ENCODE measurements around the gene SNRK. TPM values are rescaled to one million over a fixed set of nuclear protein-coding genes. Genes with fewer than 3 reads are reported as not detected.
A peak's percentile ranks its signal among the peaks of the same experiment; 100 is the strongest.

Gene SNRK
- total and polyA plus RNA-seq, 4 experiments from 2014 or later, result 39.8 to 108 (median 77.1) TPM

DNA sequence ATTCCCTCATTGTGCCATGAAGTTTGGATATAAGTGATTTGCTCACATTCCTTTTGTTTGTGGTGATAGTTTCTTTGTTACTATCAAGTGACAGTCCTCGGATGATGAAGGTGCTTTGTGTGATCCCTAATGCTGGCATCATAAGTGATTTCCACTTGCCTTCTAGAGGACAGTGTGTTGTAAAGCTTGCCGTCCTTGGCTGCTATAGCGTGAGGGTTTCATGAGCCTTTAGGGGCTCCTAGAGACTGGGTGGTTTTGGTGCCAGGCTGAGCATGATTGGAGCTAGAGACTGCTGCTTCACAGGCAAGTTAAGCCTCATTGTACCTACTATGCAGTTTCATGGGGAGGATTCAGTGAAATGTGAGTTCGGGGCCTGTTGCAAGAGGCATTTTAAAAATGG is 12.4 kb downstream of the SNRK start:
- Histone ChIP-seq H3K9me3 (ENCODE audit: control insufficient read depth in 1 of 2, low read length in 2 of 2) (no peaks in the 10 kb centered on the region), H3K27me3 (ENCODE audit: insufficient read depth, low read length) (no peaks in the 10 kb centered on the region), H3K27ac (ENCODE audit: low read depth, low read length) (peak overlapping the region; percentile 59), H3K4me3 (ENCODE audit: low read length in 2 of 2) (peak overlapping the region in 1 of 2 donors; percentile 9), H3K4me1 (ENCODE audit: insufficient read depth, low read length) (peaks cover 97% of the 10 kb centered on the region), H3K36me3 (ENCODE audit: insufficient read depth, low read length) (peaks cover 9% of the 10 kb centered on the region)
- Mint-ChIP-seq H3K9me3 (no peaks in the 10 kb centered on the region), H3K4me3 (peak overlapping the region; percentile 13 to 88 (median 76)), H3K4me1 (peaks cover 60 to 87% (median 69%) of the 10 kb centered on the region in 4 donors), H3K27me3 (no peaks in the 10 kb centered on the region), H3K27ac (peak overlapping the region; percentile 90 to 98 (median 93)), H3K36me3 (peaks cover 20 to 38% of the 10 kb centered on the region in 2 donors)
- intact Hi-C loops (cut with micrococcal nuclease), result no loop called here
- ChIA-PET CTCF (ENCODE audit: partially characterized antibody) (interaction anchor here (0.9 to 1.4 kb wide), 4 partner anchors 52 to 136 kb away, joined by 3 to 6 read pairs (median 4); no protein-coding TSS in a partner anchor), POLR2A (ENCODE audit: partially characterized antibody) (interaction anchor here (1.2 to 7.6 kb wide), 5 partner anchors 9 to 47 kb away, joined by 7 to 106 read pairs (median 32); partner anchors contain the start of gene SNRK)
- no peak for DNase-seq

DNA sequence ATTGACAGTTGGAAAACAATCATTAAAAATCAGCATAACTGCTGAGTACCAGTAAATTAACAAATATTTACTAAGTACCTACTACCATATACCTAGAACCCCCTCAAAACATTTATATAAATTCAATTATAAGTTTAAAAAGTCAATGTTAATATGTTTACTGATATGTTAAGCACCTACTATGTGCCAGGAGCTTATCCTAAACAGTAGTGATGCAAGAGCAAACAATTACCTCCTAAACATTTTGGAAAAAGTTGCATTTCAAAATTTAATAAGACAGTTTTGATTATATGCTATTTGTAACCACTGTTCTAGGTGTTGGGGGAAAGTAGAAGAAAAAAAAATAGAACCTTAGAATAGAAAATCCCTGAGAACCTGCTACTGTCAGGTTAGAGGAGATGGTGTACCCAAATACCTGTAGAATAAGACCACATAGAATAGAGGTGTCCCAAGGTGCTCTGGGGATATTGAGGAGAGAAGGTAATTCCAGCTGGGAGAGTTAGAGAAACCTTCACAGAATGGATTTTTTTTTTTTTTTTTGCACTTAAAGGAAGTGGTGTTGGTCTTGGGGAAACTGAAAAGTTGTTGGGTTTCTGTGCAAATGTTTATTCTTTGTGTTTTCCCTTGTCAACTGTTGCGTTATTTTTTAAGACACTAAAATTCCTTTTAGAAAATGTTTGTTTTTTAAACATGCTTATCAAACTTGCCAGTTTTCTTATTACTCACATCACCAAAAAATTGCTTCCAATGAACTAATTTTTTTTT is 16.0 kb downstream of the SNRK start:
- Mint-ChIP-seq H3K27ac (peak overlapping the region in 6 of 7 donors; percentile 49 to 81 (median 68)), H3K4me1 (peaks cover 53 to 78% (median 64%) of the 10 kb centered on the region in 4 donors), H3K9me3 (no peaks in the 10 kb centered on the region), H3K36me3 (peaks cover 44 to 55% of the 10 kb centered on the region in 2 donors), H3K27me3 (no peaks in the 10 kb centered on the region), H3K4me3 (peak overlapping the region in 7 of 8 donors; percentile 49 to 87 (median 74))
- CTCF ChIA-PET (ENCODE audit: partially characterized antibody), result interaction anchor here (1.3 kb wide), 1 partner anchor 12 kb away, joined by 3 read pairs; no protein-coding TSS in a partner anchor
- peaks cover 90% of the 10 kb centered on the region for H3K4me1 ChIP-seq (ENCODE audit: insufficient read depth, low read length)
- no peak overlapping the region for H3K27ac ChIP-seq (ENCODE audit: low read depth, low read length)
- POLR2A ChIA-PET (ENCODE audit: partially characterized antibody), result interaction anchor here (0.6 to 3.1 kb wide), 4 partner anchors 13 to 122 kb away, joined by 3 to 15 read pairs (median 4); partner anchors contain the start of gene SNRK
- no peak overlapping the region for H3K4me3 ChIP-seq (ENCODE audit: low read length in 2 of 2)
- H3K9me3 ChIP-seq (ENCODE audit: control insufficient read depth in 1 of 2, low read length in 2 of 2), result no peaks in the 10 kb centered on the region
- H3K36me3 ChIP-seq (ENCODE audit: insufficient read depth, low read length), result peaks cover 19% of the 10 kb centered on the region
- intact Hi-C loops (cut with micrococcal nuclease), result loop anchor here (2.0 kb wide), 1 partner anchor 15 kb away; the partner anchor contains the start of gene SNRK
- no peaks in the 10 kb centered on the region for H3K27me3 ChIP-seq (ENCODE audit: insufficient read depth, low read length)
- no peak for DNase-seq

DNA sequence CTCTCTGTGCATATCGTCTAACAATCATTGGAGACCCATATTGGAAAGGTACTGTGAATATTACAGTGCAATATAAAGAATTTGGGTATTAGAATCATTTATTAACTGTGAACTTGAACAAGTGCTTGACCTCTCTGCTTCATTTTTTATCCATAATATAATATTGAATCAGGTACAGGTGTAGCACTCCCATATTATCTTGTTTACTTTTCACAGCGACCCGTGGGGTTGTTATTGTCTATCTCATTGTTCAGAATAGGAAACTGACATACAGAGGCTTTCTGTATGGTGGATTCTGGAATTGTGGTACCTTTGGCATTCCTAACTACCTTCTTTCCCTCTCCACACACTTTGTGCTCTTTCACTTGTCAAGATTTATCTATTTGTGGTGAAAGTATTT is 17.8 kb downstream of the SNRK start:
- DNase-seq, result no peak
- POLR2A ChIA-PET (ENCODE audit: partially characterized antibody), result interaction anchor here (0.7 to 1.1 kb wide), 2 partner anchors 10 to 18 kb away, joined by 3 to 7 read pairs; partner anchors contain the start of gene SNRK
- Mint-ChIP-seq H3K27me3 (no peaks in the 10 kb centered on the region), H3K27ac (peak overlapping the region in 2 of 7 donors; percentile 57 to 60), H3K4me1 (peaks cover 58 to 78% (median 66%) of the 10 kb centered on the region in 4 donors), H3K9me3 (no peaks in the 10 kb centered on the region), H3K36me3 (peaks cover 55 to 64% of the 10 kb centered on the region in 2 donors), H3K4me3 (peak overlapping the region in 3 of 8 donors; percentile 48 to 67 (median 61))
- H3K27me3 ChIP-seq (ENCODE audit: insufficient read depth, low read length), result no peaks in the 10 kb centered on the region
- no peak overlapping the region for H3K4me3 ChIP-seq (ENCODE audit: low read length in 2 of 2)
- no peaks in the 10 kb centered on the region for H3K9me3 ChIP-seq (ENCODE audit: control insufficient read depth in 1 of 2, low read length in 2 of 2)
- no peak overlapping the region for H3K27ac ChIP-seq (ENCODE audit: low read depth, low read length)
- H3K4me1 ChIP-seq (ENCODE audit: insufficient read depth, low read length), result peaks cover 88% of the 10 kb centered on the region
- CTCF ChIA-PET (ENCODE audit: partially characterized antibody), result no interaction called here
- intact Hi-C loops (cut with micrococcal nuclease), result no loop called here
- peaks cover 25% of the 10 kb centered on the region for H3K36me3 ChIP-seq (ENCODE audit: insufficient read depth, low read length)

DNA sequence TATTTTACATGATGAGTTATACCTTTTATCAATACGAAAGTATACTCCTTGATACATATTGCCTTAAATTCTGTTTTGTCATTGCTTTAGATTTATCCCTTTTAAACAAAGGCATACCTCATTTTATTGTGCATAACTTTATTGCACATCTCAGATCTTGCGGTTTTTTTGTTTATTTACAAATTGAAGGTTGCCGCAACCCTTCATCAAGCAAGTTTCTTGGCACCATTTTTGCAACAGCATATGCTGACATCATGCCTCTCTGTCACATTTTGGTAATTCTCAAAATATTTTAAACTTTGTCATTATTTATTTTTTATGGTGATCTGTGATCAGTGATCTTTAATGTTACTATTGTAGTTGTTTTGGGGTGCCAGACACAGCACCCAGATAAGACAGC is 20.9 kb downstream of the SNRK start:
- H3K27ac Mint-ChIP-seq, result peak overlapping the region in 6 of 7 donors; percentile 50 to 83 (median 68)
- peaks cover 64 to 90% (median 75%) of the 10 kb centered on the region in 4 donors for H3K4me1 Mint-ChIP-seq
- Histone ChIP-seq H3K9me3 (ENCODE audit: control insufficient read depth in 1 of 2, low read length in 2 of 2) (no peaks in the 10 kb centered on the region), H3K27ac (ENCODE audit: low read depth, low read length) (no peak overlapping the region), H3K36me3 (ENCODE audit: insufficient read depth, low read length) (peaks cover 25% of the 10 kb centered on the region), H3K4me3 (ENCODE audit: low read length in 2 of 2) (no peak overlapping the region), H3K4me1 (ENCODE audit: insufficient read depth, low read length) (peaks cover 87% of the 10 kb centered on the region), H3K27me3 (ENCODE audit: insufficient read depth, low read length) (no peaks in the 10 kb centered on the region)
- ChIA-PET CTCF (ENCODE audit: partially characterized antibody) (interaction anchor here (1.5 to 2.4 kb wide), 2 partner anchors 10 to 17 kb away, joined by 5 read pairs; no protein-coding TSS in a partner anchor), POLR2A (ENCODE audit: partially characterized antibody) (interaction anchor here (0.7 to 1.8 kb wide), 3 partner anchors 10 to 40 kb away, joined by 3 to 16 read pairs (median 3); no protein-coding TSS in a partner anchor)
- H3K4me3 Mint-ChIP-seq, result peak overlapping the region in 4 of 8 donors; percentile 45 to 87 (median 76)
- no peaks in the 10 kb centered on the region for H3K9me3 Mint-ChIP-seq
- H3K36me3 Mint-ChIP-seq, result peaks cover 78 to 80% of the 10 kb centered on the region in 2 donors
- DNase-seq, result no peak
- no peaks in the 10 kb centered on the region for H3K27me3 Mint-ChIP-seq
- intact Hi-C loops (cut with micrococcal nuclease), result loop anchor here (2.0 kb wide), 1 partner anchor 14 kb away; no protein-coding TSS in a partner anchor

DNA sequence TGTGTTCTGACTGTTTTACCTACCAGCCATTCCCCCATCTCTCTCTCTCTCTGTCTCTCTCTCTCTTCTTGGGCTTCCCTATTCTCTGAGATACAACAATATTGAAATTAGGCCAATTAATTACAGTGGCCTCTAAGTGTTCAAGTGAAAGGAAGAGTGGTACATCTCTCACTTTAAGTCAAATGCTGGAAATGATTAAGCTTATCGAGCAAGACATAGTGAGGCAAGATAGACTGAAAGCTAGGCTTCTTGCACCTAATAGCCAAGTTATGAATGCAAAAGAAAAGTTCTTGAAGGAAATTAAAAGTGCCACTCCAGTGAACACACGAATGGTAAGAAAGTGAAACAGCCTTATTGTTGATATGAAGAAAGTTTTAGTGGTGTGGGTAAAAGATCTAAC is 21.3 kb downstream of the SNRK start:
- Histone ChIP-seq H3K36me3 (ENCODE audit: insufficient read depth, low read length) (peaks cover 25% of the 10 kb centered on the region), H3K9me3 (ENCODE audit: control insufficient read depth in 1 of 2, low read length in 2 of 2) (no peaks in the 10 kb centered on the region), H3K4me1 (ENCODE audit: insufficient read depth, low read length) (peaks cover 85% of the 10 kb centered on the region), H3K4me3 (ENCODE audit: low read length in 2 of 2) (no peak overlapping the region), H3K27me3 (ENCODE audit: insufficient read depth, low read length) (no peaks in the 10 kb centered on the region), H3K27ac (ENCODE audit: low read depth, low read length) (no peak overlapping the region)
- H3K36me3 Mint-ChIP-seq, result peaks cover 79 to 80% of the 10 kb centered on the region in 2 donors
- peaks cover 0 to under 1% (median 0%) of the 10 kb centered on the region in 8 donors for H3K9me3 Mint-ChIP-seq
- ChIA-PET CTCF (ENCODE audit: partially characterized antibody) (interaction anchor here (1.5 to 2.4 kb wide), 2 partner anchors 10 to 17 kb away, joined by 5 read pairs; no protein-coding TSS in a partner anchor), POLR2A (ENCODE audit: partially characterized antibody) (interaction anchor here (0.7 to 1.8 kb wide), 3 partner anchors 10 to 86 kb away, joined by 3 to 16 read pairs (median 3); no protein-coding TSS in a partner anchor)
- no peaks in the 10 kb centered on the region for H3K27me3 Mint-ChIP-seq
- peak overlapping the region in 5 of 8 donors; percentile 45 to 87 (median 72) for H3K4me3 Mint-ChIP-seq
- peaks cover 61 to 90% (median 74%) of the 10 kb centered on the region in 4 donors for H3K4me1 Mint-ChIP-seq
- DNase-seq, result no peak
- H3K27ac Mint-ChIP-seq, result peak overlapping the region; percentile 39 to 83 (median 66)
- intact Hi-C loops (cut with micrococcal nuclease), result loop anchor here (2.0 kb wide), 1 partner anchor 13 kb away; no protein-coding TSS in a partner anchor

DNA sequence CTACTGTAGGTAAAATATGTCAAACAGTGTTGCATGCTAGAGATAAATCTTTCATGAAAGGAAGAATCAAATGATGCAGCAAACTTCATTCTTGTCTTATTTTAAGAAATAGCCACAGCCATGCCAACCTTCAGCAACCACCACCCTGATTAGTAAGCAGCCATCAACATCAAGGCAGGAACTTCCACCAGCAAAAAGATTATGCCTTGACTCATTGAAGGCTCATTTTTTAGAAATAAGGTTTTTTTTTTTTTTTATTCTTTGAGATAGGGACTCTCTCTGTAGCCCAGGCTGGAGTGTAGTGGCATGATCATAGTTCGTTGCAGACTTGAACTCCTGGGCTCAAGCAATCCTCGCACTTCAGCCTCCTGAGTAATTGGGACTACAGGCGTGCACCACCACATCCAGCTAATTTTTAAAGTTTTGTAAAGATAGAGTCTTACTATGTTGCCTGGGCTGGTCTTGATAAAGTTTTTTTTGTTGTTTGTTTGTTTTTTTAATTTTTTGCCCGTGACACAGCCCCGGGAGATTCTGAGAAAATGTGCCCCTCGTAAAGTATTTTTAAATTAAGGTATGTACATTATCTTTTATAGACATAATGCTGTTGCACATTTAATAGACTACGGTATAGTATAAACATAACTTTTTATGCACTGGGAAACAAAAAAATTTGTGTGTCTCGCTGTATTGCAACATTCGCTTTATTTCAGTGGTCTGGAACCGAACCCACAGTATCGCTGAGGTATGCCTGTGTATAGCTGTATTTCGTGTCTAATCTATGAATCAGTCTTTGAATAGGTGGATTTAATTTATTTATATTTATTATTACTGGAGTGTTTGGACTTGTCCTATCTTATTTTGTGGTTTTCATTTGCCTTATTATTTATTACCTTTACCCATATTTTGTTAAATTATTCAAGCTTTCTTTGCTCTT is 23.3 kb downstream of the SNRK start:
- Mint-ChIP-seq H3K27ac (peak overlapping the region in 4 of 7 donors; percentile 3 to 76 (median 28)), H3K4me1 (peaks cover 53 to 84% (median 66%) of the 10 kb centered on the region in 4 donors), H3K9me3 (peaks cover 0 to 2% (median 0%) of the 10 kb centered on the region in 8 donors), H3K4me3 (peak overlapping the region in 4 of 8 donors; percentile 3 to 87 (median 50)), H3K36me3 (peaks cover 71 to 73% of the 10 kb centered on the region in 2 donors), H3K27me3 (no peaks in the 10 kb centered on the region)
- intact Hi-C loops (cut with micrococcal nuclease), result loop anchor here (2.0 to 5.0 kb wide), 2 partner anchors 13 to 38 kb away; no protein-coding TSS in a partner anchor
- H3K27me3 ChIP-seq (ENCODE audit: insufficient read depth, low read length), result no peaks in the 10 kb centered on the region
- CTCF ChIA-PET (ENCODE audit: partially characterized antibody), result no interaction called here
- peaks cover 7% of the 10 kb centered on the region for H3K36me3 ChIP-seq (ENCODE audit: insufficient read depth, low read length)
- no peaks in the 10 kb centered on the region for H3K9me3 ChIP-seq (ENCODE audit: control insufficient read depth in 1 of 2, low read length in 2 of 2)
- POLR2A ChIA-PET (ENCODE audit: partially characterized antibody), result interaction anchor here (1.1 kb wide), 1 partner anchor 37 kb away, joined by 3 read pairs; no protein-coding TSS in a partner anchor
- H3K27ac ChIP-seq (ENCODE audit: low read depth, low read length), result no peak overlapping the region
- H3K4me3 ChIP-seq (ENCODE audit: low read length in 2 of 2), result no peak overlapping the region
- no peak for DNase-seq
- H3K4me1 ChIP-seq (ENCODE audit: insufficient read depth, low read length), result peaks cover 73% of the 10 kb centered on the region
